SH-SY5Y (cell line): ENCODE results near the gene CDKN2A.

Experiments
- GATA2 ChIP-seq: IDR thresholded peaks from 2 replicates; pipeline ENCODE4 v1.6.1; 2011; ENCODE audit warnings: mild to moderate bottlenecking, low read depth, low read length
- GATA3 ChIP-seq: IDR thresholded peaks from 2 replicates; pipeline ENCODE4 v1.6.1; 2011; ENCODE audit warnings: low read depth, mild to moderate bottlenecking, low read length, moderate library complexity

DNA sequence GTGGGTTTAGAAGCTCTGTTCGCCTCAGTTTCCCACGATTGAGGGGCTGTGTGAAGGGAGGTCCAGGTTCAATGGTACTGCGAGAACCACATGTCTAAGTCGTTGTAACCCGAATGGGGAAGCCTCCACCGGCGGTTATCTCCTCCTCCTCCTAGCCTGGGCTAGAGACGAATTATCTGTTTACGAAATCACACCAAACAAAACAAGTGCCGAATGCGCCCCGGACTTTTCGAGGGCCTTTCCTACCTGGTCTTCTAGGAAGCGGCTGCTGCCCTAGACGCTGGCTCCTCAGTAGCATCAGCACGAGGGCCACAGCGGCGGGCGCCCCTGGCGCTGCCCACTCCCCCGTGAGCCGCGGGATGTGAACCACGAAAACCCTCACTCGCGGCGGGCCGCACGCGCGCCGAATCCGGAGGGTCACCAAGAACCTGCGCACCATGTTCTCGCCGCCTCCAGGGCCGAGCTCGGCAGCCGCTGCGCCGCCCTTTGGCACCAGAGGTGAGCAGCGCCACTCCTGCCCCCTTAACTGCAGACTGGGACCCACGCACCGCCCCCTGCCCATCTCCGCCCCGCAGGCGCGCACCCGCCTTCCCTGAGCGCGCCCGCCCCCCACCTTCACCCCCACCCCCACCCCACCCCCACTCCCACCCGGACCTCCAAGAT, at the start of gene CDKN2A:
- TF ChIP-seq GATA2 (no peak), GATA3 (no peak)
